HG03575 (cell line): ENCODE measurements around the gene ZNF804B.
A peak's percentile ranks its signal among the peaks of the same experiment; 100 is the strongest.

Source experiments
- ATAC-seq: cut with Tn5 transposase; IDR thresholded peaks from one replicate; pipeline ENCODE4 v1.9.1; 2021; ENCODE audit not compliant: unreplicated experiment, insufficient number of reproducible peaks, low FRiP score; ENCODE audit errors: extremely low read depth

ZNF804B gene

DNA sequence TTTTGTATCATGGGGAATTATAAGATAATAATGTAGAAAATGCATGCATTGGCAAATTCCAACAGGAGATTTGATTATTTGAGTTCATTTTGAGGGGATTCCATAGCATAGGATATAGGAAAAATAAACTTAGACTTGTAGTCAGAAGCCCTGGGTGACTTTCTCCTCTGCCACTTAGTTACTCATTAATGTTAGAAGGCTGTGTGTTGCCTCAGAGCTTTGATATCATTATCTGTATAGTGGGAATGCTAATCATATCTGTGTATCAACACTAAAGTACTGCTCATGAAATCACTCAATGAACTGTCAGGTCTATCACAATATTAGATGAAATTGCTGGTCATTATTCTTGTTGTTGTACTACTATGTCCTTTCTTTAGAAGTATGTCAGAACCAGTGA lies 59.1 kb downstream of the ZNF804B start:
- ATAC-seq, result no peak

DNA sequence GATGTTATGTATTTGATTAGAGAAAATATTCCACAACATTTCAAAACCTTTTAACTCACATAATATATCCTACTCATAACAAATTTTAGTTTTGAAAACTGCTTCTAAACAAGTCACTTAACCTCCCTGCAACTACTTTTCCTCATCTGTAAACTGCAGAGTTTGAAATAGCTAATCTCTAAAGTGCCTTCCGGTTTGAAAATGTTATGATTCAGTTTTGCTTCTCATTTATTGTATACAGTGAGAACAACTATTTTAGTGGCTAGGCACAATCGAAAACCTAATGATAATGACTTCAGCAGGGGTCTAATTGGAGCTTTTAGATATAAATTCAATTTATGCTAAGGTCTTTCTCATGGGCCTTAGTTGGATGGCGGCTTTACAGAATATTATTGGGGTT lies 66.7 kb downstream of the ZNF804B start:
- ATAC-seq, result no peak

GRCh38 chr7:88835147-88835728 lies 75.7 kb downstream of the ZNF804B start:
- peak; percentile 77 for ATAC-seq

- no peak for ATAC-seq
Measured at GRCh38 chr7:88842201-88842600, 82.7 kb downstream of the ZNF804B start.

DNA sequence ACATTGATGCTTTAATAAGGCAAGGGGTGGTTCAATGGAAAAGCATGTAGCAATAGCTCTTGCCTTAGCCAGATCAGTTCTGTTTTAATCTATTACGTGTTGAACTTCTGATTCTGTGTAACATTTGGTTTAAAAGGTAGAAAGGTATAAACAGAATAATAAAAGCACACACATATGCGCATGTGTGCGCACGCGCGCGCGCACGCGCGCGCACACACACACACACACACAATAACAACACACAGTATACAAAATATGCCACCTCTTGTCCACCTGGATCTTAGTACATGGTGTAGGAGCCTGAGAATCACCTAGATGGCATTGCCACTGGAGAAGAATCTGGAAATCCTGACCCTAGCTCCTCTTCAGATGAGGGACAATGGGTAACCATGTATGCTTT lies 85.6 kb downstream of the ZNF804B start:
- ATAC-seq, result no peak

DNA sequence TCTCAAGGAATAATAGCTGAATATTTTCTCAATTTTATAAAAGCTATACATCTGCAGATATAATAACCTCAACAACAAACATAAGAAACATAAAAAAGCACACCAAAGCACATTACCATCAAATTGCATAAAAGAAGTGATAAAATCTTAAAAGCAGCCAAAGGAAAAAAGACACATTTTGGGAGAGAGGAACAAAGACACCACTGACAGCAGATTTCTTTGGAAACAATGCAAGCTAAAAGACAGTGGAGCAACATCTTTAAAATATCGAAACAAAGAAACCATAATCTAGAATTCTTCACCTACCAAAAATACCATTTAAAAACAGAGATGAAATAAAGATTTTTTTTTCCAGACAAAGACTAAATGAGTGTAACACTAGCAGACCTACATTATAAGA lies 91.7 kb downstream of the ZNF804B start:
- ATAC-seq, result no peak

- ATAC-seq, result no peak
Measured at GRCh38 chr7:88859288-88859687, 99.8 kb downstream of the ZNF804B start.

- ATAC-seq, result no peak
Measured at GRCh38 chr7:88866265-88866863, 106.9 kb downstream of the ZNF804B start.

DNA sequence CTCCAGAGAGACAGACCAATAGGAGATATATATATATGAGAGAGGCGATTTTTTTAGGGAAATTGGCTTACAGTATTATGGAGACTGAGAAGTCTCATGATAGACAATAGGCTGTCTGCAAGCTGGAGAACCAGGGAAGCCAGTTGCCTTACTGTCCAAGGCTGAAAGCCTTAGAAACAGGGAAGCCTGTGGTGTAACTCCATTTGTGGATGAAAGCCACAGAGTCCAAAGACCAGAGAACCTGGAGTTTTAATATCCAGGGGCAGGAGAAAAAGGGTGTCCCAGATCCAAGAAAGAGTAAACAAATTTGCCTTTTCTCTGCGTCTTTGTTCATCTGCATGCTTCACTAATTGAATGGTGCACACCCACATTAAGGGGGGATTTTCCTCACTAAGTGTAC lies 107.7 kb downstream of the ZNF804B start:
- no peak for ATAC-seq

DNA sequence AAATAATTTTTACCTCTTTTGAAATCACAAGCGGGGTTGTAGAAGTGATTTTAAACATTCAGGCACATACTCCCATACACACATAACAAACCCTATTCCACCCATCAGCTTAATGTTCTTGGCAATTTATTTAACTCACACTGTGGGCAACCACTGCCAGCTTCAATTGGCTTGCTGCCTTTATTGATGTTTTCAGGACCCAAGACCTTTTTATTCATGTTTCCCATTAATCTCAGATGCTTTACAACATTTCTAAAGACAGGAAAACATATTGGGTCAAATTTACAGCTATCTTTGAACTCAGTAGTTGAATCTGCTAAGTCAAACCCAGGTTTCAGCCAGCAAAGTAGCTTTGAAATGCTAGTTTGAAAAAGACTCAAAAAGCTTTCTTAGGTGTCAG lies 109.0 kb downstream of the ZNF804B start:
- no peak for ATAC-seq

DNA sequence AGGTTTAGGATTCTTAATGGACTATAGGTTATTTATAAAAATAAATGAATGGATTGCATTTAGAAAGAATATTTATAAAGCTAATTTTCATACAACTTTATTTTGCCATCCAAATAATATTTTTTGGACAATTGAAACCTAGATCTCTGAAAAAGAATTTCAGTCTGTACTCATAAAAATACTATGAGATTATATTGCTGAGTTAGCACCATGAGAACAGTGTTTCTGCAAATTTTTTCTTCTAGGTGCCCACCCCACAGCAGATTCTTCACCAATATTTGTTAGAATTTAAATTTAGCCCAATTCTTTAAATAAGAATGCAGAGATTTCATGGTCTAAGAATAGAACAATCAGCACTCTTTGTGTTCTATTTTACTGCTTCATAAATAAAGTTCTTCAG lies 121.6 kb downstream of the ZNF804B start:
- no peak for ATAC-seq

GRCh38 chr7:88885131-88885530 lies 125.6 kb downstream of the ZNF804B start:
- ATAC-seq, result no peak

GRCh38 chr7:88888684-88889083 lies 129.2 kb downstream of the ZNF804B start:
- ATAC-seq, result no peak

GRCh38 chr7:88910516-88910915 lies 151.0 kb downstream of the ZNF804B start:
- no peak for ATAC-seq

GRCh38 chr7:88912852-88913251 lies 153.4 kb downstream of the ZNF804B start:
- ATAC-seq, result no peak

- ATAC-seq, result no peak
Measured at GRCh38 chr7:88915615-88916014, 156.1 kb downstream of the ZNF804B start.

DNA sequence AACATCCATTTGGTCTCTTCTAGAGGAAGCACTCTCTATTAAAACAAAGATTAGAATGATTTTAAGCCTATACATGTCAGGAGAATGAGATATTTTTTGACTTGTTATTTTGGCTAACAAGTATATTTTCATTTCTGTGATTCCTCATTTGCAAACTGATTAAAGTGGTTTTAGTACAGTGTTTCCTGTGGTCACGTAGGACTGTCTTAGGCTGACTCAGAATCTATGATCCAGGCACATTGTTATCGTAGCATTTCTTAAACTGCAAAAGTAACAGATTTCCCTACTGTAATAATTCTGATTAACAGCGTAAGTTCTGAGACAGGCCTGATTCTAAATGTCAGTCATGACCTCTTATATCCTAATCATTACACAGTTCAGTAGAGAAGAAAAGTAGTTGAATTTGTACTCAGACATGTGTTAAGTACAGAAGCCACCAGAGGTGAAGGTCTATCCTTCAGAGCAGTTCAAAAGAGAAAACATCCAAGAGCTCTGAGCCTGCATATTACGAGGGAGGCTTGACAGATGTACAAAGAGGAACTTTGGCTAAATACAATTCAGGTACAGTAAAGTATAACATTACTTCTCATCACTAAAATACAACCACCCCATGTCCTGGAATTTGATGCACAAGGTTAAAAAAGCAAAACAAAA lies 160.1 kb downstream of the ZNF804B start:
- ATAC-seq, result no peak

- ATAC-seq, result no peak
Measured at GRCh38 chr7:88922944-88923343, 163.4 kb downstream of the ZNF804B start.

GRCh38 chr7:88928276-88928675 lies 168.8 kb downstream of the ZNF804B start:
- ATAC-seq, result no peak

DNA sequence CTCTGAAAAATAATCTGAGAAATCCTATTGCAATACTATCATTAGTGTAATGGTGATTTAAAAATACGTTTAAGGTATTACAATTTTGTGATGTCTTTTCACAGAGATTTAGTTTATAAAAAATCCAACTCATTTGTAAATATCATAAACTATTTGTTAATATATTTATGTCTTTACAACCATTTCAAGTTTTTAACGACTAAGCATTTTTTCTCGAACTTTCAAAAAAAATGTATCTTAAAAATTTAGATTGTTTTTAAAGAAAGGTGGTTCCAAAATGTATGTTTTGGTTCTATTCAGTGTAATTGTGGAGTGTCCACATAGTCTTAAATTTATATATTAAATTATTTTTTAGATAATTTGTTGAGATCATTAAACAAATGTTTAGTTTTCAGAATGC lies 170.2 kb downstream of the ZNF804B start:
- no peak for ATAC-seq

DNA sequence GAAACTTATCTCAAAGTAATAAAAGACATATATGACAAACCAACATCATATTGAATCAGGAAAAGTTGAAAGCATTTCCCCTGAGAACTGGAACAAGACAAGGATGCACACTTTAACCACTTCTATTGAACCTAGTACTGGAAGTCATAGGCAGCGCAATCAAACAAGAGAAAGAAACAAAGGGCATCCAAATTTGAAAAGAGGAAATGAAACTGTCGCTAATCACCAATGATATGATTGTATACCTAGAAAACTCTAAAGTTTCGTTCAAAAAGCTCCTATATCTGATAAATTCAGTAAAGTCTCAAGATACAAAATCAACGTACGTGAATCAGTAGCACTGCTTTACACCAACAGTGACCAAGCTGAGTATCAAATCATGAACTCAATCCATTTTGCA lies 173.8 kb downstream of the ZNF804B start:
- no peak for ATAC-seq
